HuH-7.5 (cell line): ENCODE measurements around the gene CCDC88B.
"Not testable (repeated sequence)": the region's sequence is repeated elsewhere in the genome, so short reads cannot be mapped to it uniquely, and the experiment has no call there.

Experiments used
- DNase-seq: peaks from one replicate; pipeline ENCODE4 v3.0.0; 2011; ENCODE audit warnings: low spot score

The CCDC88B gene

DNA sequence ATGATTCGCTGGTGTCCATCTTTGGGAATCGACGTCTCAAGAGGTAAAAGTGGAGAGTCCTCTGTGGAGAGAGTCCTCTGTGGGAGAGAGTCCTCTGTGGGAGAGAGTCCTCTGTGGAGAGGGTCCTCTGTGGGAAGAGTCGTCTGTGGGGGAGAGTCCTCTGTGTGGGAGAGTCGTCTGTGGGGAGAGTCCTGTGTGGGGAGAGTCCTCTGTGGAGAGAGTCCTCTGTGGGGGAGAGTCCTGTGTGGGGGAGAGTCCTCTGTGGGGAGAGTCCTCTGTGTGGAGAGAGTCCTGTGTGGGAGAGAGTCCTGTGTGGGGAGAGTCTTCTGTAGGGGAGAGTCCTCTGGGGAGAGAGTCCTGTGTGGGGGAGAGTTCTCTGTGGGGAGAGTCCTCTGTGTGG is 19.0 kb upstream of the CCDC88B start:
- DNase-seq, result no peak

DNA sequence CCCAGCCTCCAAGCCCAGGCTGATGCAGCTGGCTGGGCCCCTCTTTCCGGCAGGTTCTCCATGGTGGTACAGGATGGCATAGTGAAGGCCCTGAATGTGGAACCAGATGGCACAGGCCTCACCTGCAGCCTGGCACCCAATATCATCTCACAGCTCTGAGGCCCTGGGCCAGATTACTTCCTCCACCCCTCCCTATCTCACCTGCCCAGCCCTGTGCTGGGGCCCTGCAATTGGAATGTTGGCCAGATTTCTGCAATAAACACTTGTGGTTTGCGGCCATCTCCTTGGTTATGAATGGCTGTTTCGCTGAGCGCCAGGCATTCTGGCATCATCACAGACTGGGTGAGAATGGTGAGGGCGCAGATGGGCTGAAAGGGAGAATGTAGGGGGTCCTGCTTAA is 18.5 kb upstream of the CCDC88B start:
- no peak for DNase-seq

DNA sequence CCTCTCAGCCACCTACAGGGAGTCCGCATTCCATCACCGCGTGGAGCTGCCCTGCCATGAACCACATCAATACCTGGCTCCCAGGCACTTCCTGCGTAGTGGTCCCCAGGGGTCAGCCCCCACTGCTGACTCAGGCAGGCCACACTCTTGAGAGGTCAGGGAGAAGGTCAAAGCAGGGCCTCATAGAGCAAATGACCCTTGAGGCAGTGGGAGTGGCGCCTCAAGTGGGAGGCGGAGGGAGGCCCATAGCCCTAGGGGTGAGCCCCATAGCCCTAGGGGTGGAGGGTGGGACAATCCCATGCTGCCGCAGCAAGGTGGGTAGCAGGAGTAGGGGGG is 17.1 kb upstream of the CCDC88B start:
- no peak for DNase-seq

DNA sequence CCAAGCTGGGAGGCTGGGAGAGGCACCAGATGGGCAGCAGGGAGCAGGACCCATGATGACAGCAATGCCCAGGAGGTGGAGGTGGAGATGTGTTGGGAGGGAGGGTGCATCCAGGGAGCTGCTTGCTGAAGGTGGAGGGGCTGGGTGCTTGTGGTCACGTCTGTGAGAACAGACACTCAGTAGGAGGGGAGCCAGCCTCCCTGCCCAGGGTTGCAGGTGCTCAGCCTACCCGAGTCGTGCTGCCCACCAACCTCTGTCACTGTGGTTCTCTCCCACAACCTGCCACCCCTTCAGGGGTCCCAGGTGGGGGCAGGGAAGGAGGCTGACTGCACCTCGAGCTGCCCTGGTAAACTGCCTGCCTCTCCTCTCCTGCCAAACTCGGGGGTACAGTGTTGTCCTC is 16.6 kb upstream of the CCDC88B start:
- DNase-seq, result no peak

DNA sequence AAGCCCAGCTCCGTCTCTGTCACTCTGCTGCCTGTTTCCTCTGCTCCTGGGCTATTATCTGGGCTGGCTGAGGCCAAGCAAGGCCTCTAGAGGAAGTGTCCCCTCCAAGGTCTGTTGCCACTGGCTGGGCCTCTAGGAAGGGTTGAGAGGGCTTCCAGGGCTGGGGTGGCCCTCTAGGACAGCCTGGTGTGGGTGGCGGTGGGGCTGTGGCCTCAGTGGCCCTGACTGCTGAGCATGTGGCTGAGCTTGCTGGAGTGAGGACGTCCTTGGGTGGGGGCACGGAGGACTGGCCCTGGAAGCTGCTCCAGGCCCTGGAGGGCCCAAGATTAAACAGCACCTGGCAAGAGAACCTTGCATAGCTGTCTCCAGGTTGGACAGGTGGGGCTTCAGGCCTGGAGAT is 16.0 kb upstream of the CCDC88B start:
- DNase-seq, result not testable (repeated sequence)

DNA sequence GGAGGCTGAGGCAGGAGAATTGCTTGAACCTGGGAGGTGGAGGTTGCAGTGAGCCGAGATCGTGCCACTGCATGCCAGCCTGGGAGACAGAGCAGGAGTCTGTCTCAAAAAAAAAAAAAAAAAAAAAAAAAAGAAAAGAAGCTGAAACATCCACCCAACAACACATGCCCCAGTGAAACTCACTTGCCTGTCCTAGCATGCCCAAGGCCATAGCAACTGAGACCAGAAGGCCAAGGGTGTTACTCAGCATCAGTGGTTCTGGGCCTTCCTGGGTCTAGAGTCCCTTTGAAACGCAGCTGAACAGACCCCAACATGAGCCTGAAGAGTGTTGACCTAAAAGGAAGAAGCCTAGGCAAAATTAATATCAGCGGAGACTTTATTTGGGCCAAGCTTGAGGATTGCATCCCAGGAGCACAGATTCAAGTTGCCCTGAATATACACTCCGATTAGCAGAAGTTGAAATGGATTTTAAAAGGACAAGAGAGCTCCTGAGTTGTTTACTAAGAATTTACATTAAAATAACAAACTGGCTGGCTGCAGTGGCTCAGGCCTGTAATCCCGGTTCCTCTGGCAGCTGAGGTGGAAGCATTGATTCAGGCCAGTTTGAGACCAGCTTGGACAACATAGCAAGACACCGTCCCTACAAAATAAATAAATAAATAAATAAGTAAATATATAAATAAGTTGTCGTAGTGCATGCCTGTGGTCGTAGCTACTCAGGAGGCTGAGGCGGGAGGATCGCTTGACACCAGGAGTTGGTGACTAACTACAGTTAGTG is 15.1 kb upstream of the CCDC88B start:
- DNase-seq, result no peak

DNA sequence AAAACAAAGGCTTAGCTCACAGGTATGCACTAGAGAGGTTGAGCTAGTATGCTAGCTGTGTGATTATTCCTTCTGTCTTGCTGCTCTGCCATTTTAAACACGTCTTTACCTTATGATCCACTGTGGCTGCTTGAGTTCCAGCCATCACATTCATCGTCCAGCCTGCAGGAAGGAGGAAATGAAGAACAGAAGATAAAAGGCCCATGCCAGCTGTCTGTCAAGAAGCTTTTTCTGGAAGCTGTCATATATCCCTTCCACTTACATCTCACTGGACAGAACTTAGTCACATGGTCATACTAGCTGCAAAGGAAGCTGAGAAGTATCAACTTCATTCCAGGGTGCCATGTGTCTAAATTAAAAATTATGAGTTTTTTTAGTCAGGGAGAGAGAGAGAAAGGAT is 12.6 kb upstream of the CCDC88B start:
- no peak for DNase-seq

DNA sequence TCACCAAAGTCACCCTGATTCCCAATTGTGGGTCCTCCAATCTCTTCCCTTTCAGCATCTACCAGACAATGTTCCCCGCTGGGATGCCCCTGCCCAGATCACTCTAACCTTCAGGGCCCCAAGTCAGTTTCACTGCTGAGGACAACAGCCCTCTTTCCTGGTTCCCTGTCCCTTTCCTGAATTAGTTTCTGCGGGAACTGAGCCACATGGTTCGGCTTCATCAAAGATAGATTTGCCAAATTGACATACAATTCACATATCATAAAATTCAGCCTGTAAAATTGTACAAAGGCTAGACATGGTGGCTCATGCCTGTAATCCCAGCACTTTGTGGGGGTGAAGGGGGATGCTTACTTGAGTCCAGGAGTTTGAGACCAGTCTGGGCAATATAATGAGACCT is 12.0 kb upstream of the CCDC88B start:
- DNase-seq, result no peak

DNA sequence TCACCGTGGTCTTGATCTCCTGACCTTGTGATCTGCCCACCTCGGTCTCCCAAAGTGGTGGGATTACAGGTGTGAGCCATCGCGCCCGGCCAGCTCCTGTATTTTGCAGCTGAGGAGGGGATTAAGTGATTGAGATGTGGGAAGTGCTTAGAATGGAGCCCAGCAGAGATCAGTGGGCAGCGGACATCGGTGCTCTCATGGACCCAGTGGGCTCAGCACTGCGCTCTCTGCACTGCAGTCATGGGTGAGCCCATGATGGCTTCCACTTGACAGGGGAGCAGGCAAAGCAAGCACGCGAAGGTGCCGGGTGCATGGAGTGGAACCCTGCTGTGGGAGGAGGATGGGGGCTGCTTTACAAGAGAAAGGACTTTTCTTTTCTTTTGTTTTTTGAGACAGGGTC is 9.1 kb upstream of the CCDC88B start:
- DNase-seq, result no peak

DNA sequence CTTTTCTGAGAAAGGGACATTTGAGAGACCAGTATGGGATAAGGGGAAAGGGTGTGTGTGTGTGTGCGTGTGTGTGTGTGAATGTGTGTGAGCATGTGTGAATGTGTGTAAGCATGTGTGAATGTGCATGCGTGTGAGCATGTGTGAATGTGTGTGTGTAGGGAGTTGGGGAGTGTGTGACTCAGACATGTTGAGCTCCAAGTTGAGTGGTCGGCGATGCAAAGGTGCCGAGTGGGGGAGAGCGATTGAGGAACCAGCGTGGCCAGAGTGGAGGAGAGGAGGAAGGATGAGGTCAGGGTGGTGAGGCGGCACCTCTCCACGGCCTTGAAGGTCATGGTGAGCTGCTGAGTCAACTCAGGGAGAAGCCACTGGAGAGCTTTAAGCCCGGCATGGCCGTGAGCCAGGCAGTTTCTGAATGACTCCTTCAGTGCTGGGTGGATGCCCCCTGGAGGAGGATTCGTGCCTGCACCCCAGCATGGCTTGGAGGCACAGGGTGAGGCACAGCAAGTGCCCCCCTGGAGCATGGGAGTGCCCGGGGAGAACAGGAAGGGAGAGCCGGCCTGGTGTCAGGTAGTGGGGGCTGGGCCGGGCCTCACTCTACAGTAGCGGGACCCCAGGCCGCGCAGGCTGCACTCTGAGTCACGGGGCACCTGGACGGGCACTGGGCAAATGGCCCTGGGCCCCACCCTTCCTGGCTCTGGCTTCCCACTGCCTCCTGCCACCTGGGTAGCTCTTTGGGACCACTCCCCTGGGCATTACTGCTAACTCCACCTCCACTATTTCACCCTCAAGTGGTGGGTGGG is 8.2 kb upstream of the CCDC88B start:
- no peak for DNase-seq

DNA sequence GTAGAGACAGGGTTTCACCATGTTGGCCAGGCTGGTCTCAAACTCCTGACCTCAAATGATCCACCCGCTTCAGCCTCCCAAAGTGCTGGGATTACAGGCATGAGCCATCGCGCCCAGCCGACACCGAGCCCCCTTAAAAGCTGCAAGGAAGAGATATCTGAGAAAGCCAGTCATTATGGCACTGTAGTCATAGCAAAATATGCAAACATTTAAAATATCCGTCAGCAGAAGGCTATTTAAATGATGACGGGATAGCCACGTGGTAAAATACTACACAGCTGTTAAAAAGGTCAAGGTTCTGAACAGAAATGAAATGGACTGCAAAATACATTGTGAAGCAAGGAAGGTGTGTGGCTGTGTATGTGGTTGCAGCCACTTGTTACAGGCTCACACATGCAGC is 6.4 kb upstream of the CCDC88B start:
- no peak for DNase-seq

DNA sequence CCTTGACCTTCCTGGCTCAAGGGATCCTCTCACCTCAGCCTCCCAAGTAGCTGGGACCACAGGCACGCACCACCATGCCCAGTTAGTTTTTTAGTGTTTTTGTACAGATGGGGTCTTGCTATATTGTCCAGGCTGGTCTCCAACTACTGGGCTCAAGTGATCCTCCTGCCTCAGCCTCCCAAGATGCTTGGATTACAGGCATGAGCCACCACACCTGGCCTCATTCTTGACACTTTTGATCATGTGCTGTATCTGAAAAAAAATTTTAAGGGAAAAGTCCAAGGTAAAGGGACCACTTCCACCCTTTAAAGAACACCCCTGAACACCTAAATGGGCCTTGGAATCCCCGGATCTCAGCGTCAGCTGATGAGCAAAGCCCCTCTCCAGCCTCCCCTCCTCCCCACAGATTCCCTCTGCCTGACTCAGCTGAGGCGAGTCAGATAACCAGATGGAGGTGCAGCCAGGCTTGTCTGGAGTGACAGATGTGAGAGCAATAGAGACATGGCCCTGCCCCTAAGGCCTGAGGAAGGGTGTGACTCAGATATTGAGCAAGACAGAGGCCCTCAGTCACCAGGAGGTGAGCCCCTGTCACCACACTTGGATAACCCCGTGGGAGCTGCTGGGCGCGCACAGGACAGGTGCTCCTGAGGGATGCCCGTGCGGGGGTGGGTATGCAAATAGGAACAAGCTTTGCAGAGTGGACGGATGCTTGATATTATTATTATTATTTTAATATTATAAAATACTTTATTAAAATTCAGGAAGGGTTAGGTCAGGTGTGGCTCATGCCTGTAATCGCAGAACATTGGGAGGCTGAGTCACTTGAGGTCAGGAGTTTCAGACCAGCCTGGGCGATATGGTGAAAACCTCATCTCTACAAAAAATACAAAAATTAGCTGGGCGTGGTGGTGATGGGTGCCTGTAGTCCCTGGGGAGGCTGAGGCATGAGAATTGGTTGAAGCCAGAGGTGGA is 5.0 kb upstream of the CCDC88B start:
- DNase-seq, result peak; percentile 64

DNA sequence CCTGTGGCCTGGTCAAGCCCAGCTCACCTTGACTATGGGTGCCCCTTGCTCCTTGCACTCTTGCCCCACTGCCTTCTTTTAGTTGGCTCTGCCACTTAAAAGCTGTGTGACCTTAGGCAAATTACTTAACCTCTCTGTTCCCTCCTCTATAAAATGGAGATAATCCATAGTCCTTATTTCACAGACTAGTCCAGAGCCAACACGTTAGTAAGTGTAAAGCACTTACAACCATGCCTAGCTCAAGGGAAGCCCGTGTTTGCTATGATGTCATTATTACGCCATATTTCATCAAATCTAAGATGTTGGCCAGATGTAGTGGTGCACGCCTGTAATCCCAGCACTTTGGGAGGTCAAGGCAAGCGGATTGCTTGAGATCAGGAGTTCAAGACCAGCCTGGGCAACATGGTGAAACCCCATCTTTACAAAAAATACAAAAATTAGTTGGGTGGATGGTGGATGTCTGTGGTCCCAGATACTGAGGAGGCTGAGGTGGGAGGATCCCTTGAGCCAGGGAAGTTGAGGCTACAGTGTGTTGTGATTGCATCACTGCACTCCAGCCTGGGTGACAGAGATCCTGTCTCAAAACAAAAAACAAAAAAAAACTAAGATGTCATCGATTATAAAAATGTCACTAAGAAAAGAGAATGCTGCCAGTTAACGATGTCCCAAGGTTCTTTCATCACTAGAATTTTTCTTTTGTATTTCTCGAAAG is 2.3 kb upstream of the CCDC88B start:
- DNase-seq, result no peak

DNA sequence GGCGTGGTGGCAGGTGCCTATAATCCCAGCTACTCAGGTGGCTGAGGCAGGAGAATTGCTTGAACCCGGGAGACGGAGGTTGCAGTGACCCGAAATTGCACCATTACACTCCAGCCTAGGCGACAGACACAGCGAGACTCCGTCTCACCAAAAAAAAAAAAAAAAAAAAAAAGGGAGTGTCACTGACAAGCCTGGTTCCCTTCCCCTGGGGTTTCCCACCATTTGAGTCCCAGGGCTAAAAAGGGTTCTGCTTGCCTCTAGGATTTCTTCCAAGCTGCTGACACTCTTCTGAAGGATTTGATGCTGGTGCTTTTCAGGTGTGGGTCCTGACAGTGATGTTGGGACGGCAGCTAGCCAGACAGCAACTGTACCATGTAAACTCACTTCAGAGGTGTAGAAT is 1.3 kb upstream of the CCDC88B start:
- DNase-seq, result no peak

DNA sequence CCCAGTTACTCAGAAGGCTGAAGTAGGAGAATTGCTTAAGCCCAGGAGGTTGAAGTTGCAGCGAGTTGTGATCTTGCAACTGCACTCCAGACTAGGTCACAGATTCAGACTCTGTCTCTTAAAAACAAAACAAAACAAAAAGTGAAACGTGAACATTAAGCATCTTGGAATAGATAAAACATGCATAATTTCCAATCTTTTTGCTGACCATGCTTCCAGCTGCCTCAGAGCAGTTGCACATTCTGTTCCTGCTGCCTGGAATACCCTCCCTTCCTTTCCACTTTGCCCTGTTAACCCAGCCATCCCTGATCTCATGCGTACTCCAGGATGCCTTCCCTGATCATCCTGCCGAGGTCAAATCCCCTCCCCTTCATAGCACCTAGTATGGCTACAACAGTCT is 718 bp upstream of the CCDC88B start:
- no peak for DNase-seq

DNA sequence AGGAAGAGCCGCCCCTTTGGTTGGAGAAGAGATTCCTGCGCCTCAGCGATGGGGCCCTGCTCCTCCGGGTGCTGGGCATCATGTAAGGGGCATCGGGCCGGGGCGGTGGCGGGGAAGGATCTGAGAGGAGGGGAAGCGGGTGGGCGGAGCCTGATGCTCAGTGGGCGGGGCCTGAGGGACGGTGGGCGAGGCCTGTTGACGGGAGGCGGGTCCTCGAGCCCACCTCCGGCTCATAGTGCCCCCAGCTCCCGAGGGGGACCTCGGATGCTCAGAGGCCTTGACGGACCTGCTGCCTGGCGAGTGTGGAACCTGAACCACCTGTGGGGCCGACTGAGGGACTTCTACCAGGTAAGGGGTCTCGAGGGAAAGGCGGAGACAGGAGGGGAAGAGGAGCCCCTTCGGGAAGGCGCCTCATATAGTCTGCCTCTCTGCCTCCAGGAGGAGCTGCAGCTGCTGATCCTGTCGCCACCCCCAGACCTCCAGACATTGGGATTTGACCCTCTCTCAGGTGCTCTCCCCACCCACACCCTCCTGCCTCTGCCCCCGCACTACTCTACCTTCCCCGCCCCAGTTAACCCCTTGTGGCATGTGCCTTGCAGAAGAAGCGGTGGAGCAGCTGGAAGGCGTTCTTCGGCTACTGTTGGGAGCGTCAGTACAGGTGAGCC is 799 bp downstream of the CCDC88B start:
- DNase-seq, result no peak

DNA sequence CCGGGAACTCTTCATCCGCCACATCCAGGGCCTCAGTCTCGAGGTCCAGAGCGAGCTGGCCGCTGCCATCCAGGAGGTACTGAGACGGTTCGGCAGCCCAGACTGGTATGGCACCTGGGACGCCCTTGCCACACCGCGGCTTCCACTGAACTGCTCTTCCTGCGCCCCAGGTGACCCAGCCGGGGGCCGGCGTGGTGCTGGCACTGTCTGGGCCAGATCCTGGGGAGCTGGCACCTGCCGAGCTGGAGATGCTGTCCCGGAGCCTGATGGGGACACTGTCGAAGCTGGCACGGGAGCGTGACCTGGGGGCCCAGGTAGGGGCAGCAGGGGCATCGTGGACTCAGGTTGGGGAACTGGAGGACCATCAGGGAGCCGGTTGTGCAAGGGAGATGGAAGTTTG is 1.4 kb downstream of the CCDC88B start:
- DNase-seq, result no peak

DNA sequence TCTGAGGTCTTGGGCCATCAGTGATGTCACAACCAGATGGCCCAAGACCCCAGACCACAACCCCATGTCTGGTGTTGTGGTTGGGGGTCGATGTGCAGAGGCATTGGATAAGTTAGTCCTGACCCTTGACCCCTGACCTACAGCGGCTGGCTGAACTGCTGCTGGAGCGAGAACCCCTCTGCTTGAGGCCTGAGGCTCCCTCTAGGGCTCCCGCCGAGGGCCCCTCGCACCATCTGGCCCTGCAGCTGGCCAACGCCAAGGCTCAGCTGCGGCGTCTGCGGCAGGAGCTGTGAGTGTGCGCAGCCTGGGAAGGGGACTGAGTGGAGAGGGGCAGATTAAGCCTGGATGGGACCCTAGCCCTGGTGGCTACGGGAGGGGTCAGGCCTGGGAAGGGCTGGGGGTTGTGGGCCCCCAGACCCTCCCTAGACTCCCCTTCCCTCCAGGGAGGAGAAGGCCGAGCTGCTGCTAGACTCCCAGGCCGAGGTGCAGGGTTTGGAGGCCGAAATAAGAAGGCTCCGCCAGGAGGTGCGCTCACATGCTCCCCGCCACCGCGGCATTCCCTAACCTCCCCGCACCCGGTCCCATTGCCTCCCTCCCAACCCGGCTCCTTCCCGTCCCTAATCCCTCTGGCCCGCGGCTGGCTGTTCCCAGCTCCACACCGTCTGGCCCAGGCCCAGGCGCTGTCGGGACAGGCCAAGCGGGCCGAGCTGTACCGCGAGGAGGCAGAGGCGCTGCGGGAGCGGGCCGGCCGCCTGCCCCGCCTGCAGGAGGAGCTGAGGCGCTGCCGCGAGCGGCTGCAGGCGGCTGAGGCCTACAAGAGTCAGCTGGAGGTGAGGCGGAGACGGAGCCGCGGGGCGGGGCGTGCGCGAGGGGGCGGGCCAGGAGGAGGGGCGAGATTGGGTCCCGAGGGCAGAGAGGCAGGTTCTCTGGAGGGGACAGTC is 2.1 kb downstream of the CCDC88B start:
- DNase-seq, result peak; percentile 88

DNA sequence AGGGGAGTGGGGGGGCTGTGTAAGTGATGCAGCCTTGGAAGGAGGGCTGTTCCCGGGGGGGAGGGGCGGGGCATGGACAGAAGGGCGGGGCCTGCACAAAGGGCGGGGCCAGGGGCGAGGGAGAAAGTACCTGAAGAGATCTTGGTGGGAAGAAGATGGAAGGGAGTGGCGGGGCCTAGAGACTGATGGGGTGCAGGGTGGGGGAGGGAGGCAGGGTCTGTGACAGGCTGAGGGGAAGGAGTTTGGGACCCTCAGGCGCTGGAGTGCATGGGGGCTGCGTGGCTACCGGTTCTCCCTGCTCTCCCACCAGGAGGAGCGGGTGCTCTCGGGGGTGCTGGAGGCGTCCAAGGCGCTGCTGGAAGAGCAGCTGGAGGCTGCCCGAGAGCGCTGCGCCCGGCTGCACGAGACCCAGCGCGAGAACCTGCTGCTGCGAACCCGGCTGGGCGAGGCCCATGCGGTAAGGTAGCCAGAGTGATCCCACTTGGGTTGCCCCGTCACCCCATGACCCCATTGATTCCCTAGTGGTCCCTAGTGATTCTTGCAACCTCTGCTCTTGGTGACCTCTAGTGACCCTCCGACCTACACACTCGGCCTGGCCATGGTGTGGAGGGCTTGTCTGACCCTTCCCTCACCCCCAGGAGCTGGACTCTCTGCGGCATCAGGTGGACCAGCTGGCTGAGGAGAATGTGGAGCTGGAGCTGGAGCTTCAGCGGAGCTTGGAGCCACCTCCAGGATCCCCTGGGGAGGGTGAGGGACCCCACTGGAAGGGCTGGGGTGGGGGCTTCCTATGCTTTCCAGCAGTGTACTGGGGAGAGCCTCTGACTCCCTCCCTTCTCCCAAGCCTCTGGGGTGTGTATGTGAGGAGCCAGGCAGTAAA is 3.1 kb downstream of the CCDC88B start:
- no peak for DNase-seq
